ENCODE data around the gene TRMT2A. TPM values are rescaled to one million over a fixed set of nuclear protein-coding genes. Genes with fewer than 3 reads are reported as not detected.

The TRMT2A gene
- total RNA-seq, 1 donor from 2014 or later: 25.9 TPM

- DNase-seq: no peak
Measured at GRCh38 chr22:20148414-20148813, 31.4 kb upstream of the TRMT2A start.

GRCh38 chr22:20147237-20147988, 30.4 kb upstream of the TRMT2A start:
- DNase-seq: no peak

GRCh38 chr22:20146777-20147176, 29.8 kb upstream of the TRMT2A start:
- DNase-seq: no peak

GRCh38 chr22:20145832-20146223, 28.8 kb upstream of the TRMT2A start:
- DNase-seq: no peak

GRCh38 chr22:20145206-20145831, 28.3 kb upstream of the TRMT2A start:
- no peak for DNase-seq

- no peak for DNase-seq
Measured at GRCh38 chr22:20143883-20144665, 27.0 kb upstream of the TRMT2A start.

- no peak for DNase-seq
Measured at GRCh38 chr22:20142711-20143621, 25.9 kb upstream of the TRMT2A start.

GRCh38 chr22:20141186-20142077, 24.4 kb upstream of the TRMT2A start:
- DNase-seq: no peak

- DNase-seq: no peak
Measured at GRCh38 chr22:20140521-20140964, 23.5 kb upstream of the TRMT2A start.

- DNase-seq: no peak
Measured at GRCh38 chr22:20140107-20140445, 23.1 kb upstream of the TRMT2A start.

GRCh38 chr22:20139391-20140106, 22.5 kb upstream of the TRMT2A start:
- no peak for DNase-seq

- no peak for DNase-seq
Measured at GRCh38 chr22:20138868-20139267, 21.8 kb upstream of the TRMT2A start.

- no peak for DNase-seq
Measured at GRCh38 chr22:20138417-20138738, 21.4 kb upstream of the TRMT2A start.

- peak; percentile 69 for DNase-seq
Measured at GRCh38 chr22:20137671-20138416, 20.8 kb upstream of the TRMT2A start.

- DNase-seq: no peak
Measured at GRCh38 chr22:20137113-20137512, 20.1 kb upstream of the TRMT2A start.

GRCh38 chr22:20136603-20136873, 19.5 kb upstream of the TRMT2A start:
- DNase-seq: no peak

GRCh38 chr22:20135806-20136602, 19.0 kb upstream of the TRMT2A start:
- DNase-seq: no peak

GRCh38 chr22:20135265-20135664, 18.2 kb upstream of the TRMT2A start:
- DNase-seq: no peak

- DNase-seq: no peak
Measured at GRCh38 chr22:20133930-20134549, 17.0 kb upstream of the TRMT2A start.

Data from occipital lobe (tissue), 2 donors.